ENCODE results near the gene TPD52L2.

DNA sequence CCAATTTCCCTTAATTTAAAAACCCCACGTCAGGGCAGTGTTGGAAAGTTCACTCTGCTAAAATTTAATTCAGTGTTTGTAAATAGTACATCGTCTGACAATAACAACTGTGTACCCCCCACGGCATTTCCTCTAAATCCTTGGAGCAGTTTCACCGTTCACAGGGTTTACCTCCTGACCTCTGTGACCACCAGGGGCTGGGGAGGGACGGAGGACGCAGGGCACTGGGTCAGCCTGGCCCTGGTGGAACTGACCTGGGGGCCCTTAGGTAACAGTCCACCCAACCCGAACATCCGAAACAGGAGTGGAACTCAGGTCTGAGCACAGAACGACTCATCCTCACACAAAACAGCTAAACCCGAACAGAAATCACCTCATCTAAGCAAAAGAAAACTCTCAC is 36.1 kb upstream of the TPD52L2 start:
- TF ChIP-seq, protein P1, sequence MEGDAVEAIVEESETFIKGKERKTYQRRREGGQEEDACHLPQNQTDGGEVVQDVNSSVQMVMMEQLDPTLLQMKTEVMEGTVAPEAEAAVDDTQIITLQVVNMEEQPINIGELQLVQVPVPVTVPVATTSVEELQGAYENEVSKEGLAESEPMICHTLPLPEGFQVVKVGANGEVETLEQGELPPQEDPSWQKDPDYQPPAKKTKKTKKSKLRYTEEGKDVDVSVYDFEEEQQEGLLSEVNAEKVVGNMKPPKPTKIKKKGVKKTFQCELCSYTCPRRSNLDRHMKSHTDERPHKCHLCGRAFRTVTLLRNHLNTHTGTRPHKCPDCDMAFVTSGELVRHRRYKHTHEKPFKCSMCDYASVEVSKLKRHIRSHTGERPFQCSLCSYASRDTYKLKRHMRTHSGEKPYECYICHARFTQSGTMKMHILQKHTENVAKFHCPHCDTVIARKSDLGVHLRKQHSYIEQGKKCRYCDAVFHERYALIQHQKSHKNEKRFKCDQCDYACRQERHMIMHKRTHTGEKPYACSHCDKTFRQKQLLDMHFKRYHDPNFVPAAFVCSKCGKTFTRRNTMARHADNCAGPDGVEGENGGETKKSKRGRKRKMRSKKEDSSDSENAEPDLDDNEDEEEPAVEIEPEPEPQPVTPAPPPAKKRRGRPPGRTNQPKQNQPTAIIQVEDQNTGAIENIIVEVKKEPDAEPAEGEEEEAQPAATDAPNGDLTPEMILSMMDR (conservative IDR thresholded peaks at IDR 0.05), result no peak
- TF ChIP-seq EZH2 (IDR thresholded peaks at IDR 0.05; ENCODE audit: low read depth), result no peak
